GM21723 (cell line): ENCODE data around the gene MAML1.

Experiments
- ATAC-seq: cut with Tn5 transposase; IDR thresholded peaks from one replicate; pipeline ENCODE4 v1.9.1; 2021; ENCODE audit warnings: mild to moderate bottlenecking, moderate library complexity; ENCODE audit not compliant: unreplicated experiment

MAML1 gene

GRCh38 chr5:179819296-179820126 is 86.9 kb downstream of the MAML1 start:
- no peak for ATAC-seq

DNA sequence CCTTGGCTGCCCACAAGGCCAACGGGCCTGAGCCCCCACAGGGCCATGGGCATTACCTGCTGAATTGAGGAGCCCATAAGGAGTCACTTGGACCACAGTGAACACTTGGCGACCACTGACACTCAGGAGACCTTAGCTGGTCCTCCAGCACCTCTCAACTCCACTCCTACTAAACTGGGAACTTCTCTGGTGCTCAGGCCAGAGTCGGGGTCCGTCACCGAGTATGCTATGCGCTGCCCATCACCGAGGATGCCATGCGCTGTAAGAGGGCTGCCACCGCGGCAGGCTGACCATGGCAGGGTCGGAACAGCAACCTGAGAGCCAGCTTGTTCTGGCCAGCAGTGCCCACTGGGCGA is 87.5 kb downstream of the MAML1 start:
- no peak for ATAC-seq

DNA sequence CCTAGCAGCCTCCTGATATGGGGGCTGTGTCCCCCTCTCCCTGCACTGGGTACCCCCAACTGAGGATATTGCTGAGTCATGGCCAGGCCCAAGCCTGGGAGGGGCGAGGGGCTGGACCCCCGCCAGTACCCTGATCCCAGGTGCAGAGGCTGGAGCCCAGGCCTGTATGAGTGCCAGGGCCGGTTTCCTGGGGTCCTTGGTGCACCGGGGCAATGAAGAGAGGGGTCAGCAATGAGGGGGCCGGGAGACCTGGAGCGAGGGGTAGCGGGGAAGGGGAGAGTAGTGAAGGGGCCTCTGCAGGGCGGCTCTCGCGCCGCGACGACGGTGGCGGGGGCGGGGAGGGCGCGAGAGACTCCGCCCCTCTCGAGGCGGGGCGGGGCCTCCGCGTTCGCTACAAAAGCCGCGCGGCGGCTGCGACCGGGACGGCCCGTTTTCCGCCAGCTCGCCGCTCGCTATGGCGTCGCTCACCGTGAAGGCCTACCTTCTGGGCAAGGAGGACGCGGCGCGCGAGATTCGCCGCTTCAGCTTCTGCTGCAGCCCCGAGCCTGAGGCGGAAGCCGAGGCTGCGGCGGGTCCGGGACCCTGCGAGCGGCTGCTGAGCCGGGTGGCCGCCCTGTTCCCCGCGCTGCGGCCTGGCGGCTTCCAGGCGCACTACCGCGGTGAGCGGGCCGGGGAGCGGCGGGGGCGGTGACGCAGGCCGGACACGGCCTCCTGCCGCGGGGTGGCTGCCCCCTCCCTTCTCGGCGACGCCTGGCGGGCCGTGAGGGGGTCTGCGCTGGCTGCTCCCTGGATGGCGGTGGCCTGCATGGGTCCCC is 88.1 kb downstream of the MAML1 start, which contains the start of gene SQSTM1:
Gene SQSTM1, plus strand, starts transcription at position 423 of the 815 bp plus-strand sequence. Its CDS starts 32 bp downstream, at position 455.
- peak; percentile 39 for ATAC-seq

DNA sequence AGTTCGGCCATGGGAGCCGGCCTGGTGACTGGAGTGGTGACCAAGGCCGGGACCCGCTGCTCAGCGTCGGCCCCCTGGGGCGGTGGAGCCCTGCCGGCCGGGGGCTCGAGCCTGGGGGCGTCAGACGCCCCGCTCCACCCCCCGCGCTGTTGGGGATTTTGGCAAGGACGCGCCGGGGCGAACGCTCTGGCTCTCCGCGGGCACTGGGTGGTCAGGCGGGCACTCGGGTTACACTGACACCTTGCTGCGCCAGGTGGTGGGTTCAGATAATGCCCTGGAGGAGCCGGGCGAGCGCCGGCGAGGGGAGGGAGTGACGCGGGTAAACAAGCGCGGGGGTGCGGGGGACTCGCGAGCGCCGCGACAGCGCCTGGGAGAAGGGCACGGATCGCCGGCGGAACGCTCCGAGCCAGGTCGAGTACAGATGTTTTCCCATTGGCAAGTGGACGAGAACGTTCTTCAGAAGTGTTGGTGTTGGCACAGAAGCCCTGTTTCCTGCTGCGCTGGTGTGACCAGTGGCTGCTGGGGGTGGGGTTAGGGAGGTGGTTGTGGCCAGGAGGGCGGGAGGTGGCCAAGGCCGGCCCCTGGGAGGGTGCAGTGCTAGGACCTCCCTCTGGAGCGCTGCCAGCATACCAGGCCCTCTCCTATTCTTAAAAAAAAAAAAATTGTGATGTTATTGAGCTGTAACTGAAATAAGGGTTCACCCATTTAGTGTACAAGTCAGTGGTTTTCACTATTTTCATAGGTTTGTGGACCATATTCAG is 88.9 kb downstream of the MAML1 start:
- ATAC-seq: peak; percentile 48

- no peak for ATAC-seq
Measured at GRCh38 chr5:179822059-179822432, 89.4 kb downstream of the MAML1 start.

- no peak for ATAC-seq
Measured at GRCh38 chr5:179822444-179822990, 89.9 kb downstream of the MAML1 start.

DNA sequence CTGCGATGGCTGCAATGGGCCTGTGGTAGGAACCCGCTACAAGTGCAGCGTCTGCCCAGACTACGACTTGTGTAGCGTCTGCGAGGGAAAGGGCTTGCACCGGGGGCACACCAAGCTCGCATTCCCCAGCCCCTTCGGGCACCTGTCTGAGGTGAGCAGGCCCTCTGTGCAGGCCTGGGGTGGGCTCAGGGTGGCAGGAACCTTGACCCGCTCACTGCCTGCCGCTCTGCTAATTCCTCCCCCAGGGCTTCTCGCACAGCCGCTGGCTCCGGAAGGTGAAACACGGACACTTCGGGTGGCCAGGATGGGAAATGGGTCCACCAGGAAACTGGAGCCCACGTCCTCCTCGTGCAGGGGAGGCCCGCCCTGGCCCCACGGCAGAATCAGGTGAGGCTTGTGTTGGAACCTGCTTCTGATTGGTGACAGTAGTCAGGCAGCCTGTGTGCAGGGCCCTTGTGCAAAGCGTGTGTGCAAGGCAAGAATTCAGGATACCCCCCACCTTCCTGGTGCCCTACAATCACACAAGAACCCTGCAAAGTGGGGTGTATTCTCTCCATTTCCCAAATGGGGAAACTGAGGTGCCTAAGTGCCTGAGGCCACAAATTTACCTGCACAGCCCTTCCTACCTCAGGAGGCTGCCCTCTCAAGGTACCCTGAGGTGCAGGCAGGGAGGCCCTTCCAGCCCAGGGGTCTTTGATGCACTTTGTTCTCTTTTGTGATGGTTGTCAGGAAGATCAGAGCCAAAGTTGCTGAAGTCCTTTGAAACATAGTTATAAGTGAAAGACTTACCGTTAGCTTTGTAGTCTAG is 91.5 kb downstream of the MAML1 start:
- ATAC-seq: no peak

GRCh38 chr5:179824745-179825112 is 92.1 kb downstream of the MAML1 start:
- no peak for ATAC-seq

- no peak for ATAC-seq
Measured at GRCh38 chr5:179825655-179826182, 93.1 kb downstream of the MAML1 start.
